HG03060 (cell line): ENCODE data around the gene ABCG1.

Source experiments
- ATAC-seq: cut with Tn5 transposase; IDR thresholded peaks from one replicate; pipeline ENCODE4 v1.9.1; 2021; ENCODE audit warnings: low read depth, moderate number of reproducible peaks; ENCODE audit not compliant: unreplicated experiment

The ABCG1 gene

DNA sequence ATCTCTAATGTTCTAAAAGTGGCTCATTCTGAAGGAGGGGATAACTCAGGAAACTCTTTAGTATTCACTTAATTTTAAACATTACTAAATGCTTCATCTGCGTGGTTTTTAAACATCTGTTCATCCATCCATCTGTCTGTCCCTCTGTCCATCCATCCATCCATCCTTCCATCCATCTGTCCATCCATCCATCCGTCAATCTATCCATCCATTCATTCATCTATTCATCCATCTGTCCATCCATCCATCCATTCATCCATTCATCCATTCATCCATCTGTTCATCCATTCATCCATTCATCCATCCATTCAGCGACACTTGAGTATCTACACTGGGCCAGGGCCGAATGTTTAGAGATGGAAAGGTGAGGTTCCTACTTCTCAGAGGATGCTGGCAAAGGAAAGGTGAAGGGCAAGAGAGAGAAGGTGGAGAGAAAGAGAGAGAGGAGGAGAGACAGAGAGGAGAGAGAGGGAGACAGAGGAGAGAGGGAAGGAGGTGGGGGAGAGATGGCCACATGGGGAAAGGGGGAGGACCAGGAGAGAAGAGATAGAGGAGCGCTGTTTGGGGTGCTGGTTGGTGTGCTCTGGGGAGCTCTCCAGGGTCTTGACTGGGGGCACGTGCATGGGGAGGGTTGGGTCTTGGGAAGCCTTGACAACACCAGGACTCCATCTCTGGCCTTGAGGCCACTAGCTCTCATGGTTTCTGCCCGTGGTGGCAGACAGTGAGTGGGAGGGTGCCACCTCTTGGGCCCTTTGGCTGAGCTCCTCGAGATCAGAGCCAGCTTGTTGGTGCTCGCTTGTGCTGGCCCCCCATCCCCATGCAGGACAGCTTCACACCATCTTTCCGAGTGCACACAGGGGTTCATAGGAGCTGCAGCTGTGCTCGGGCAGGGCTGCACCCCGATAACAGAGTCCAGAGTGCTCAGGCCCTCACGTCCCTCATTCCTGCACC is 45.6 kb downstream of the ABCG1 start:
- no peak for ATAC-seq

DNA sequence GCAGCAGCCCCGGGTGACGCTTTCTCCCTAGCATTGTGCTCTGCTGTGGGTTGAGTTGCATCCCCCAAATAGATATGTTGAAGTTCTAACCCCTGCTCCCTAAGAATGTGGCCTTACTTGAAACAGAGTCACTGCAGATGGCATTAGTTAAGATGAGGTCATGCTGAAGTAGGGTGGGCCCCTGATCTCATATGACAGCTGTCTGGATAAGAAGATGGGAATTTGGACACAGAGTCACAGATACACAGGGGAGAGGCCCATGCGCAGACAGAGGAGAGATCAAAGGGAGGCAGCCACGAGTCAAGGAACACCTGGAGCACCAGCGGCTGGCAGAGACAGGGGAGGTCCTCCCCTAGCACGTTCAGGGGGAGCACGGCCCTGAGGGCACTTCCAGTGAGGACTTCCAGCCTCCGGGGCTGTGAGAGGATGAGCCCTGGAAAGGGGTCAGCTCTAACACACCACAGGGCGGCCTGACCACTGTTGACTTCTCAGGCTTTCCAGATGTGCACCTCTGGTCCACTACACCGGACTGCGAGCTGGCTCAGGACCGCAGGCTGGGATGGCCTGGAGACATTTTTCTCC is 46.4 kb downstream of the ABCG1 start:
- ATAC-seq, result no peak

DNA sequence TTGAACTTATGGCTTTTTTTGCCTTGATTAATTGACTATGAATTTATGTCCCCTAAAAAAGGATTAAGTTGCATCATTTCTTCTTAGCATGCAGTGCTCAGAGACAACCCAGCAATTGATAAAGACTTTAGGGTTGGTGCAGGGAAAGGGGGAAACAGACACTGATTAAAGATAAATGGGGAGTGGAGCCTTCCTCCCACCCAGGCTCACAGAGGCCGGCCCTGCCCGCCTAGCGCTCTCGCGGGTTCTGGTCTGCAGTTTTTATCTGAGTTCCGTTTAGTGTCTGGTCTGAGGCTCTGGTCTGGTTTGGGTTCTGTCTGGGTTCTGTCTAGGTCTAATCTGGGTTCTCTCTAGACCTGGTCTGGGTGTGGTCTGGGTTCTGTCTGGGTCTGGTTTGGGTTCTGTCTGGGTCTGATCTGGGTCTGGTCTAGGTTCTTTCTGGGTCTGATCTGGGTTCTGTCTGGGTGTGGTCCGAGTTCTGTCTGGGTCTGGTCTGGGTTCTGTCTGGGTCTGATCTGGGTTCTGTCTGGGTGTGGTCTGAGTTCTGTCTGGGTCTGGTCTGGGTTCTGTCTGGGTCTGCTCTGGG is 48.1 kb downstream of the ABCG1 start:
- no peak for ATAC-seq

DNA sequence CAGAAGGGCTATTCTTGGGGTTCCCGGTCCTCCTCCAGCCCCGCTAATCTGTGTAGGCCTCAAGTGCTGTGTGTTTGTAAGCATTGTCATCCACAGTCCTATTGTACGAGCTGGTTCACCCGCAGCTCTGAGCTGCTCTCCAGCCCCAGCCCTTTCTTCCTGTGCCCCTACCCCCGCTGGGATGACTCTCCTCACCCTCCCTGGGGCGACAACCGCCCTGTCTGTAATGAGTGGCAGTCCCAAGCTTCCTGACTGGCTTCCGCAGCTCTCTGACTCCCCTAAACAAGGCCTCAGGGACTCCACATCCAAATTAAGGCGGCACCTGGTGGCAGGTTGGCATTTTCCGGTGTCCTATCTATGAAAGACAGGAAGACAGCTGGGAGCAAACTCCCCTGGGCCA is 50.4 kb downstream of the ABCG1 start:
- ATAC-seq, result no peak

DNA sequence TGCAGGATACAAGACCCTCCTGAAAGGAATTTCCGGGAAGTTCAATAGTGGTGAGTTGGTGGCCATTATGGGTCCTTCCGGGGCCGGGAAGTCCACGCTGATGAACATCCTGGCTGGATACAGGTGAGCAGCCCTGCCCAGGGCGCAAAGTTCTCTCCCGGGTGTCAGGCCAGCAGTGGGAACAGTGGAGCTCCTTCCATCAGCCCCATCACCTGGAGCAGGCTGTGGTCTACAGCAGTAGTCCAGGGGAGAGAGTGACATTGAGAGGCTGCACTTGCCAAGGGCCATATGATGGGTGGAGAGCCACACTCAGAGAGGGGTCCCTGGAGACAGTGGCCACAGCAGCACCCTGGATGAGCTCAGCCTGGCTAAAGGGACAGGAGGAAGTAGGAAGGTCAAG is 52.1 kb downstream of the ABCG1 start:
- no peak for ATAC-seq

DNA sequence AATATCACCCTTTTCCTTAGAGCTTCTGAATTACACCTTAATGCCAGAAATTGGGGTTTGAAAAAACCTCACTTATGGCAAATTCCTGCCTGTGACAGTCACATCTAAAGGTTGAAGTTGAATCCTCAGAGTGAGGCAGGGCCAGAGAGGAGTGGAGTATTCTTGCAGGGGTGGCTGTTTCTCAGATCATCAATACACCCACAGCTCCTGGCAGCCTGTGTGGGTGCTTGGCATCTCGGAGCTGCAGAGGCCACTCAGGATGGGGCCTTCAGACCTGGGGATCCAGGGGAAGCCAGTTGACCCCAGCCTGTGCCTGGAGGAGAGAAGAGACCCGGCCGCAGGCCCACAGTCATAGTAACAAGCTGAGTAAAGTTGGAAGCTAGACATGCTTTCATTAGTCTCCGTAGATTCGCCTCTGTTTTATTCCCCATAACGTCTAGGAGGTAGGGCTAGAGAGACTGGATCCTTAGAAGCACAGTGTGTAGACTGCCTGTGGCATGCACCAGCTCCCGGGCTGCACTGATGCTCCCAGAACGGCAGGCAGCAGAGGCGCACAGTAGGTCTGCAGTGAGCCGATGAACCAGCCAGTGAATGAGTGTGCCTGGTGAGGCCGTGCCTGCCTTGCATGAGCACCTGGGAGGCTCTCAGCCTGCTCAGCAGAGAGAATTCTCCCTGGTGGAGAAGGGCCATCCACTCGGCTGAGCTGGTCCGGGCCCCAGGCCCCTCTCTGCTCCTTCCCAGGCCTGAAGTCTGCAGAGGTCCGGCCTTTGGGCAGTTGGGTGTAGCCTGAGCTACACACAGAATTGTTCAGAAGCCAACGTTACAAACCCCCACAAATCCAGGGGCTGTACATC is 53.4 kb downstream of the ABCG1 start:
- no peak for ATAC-seq

DNA sequence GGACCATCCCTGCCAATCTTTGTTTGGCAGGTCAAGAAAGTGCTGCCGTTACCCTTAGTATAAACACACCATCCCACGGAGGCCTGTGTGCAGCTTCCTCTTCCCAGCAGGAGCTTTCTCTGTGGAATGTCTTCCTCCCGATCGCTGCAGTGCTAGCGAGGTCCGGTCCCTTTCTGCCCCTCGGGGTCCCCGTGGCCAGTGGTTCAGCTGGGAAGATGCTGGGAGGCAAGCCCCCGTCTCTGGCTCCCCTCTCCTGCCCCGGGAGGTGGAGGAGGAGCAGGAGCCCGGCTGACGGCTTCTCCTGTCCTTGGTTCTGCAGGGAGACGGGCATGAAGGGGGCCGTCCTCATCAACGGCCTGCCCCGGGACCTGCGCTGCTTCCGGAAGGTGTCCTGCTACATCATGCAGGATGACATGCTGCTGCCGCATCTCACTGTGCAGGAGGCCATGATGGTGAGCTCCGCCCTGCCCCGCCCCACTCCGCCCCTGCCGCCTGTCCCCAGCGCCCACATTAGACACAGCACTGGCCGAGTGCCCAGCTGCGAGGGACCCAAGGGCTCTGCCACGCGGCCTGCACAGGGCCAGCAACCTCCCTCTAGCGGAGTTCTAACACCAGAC is 54.2 kb downstream of the ABCG1 start:
- no peak for ATAC-seq

DNA sequence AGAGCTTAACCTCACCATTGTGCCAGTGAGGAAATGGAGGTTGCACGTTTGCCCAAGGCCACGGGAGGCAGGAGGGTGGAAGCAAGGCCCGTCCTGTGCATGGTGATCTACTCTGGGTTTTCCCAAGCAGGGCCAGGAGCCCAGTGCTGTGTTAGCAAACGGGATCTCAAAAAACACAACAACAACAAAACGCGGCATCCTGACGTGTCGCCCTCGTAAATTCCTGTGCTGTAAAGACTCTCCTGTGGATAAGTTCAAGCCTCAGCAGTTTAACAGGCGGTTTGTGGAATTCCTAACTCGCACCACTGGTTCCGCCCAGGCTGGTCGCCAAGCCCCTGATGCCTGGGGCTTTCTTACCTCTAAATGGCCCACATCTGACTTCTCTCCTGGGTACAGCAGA is 57.1 kb downstream of the ABCG1 start:
- ATAC-seq, result no peak

DNA sequence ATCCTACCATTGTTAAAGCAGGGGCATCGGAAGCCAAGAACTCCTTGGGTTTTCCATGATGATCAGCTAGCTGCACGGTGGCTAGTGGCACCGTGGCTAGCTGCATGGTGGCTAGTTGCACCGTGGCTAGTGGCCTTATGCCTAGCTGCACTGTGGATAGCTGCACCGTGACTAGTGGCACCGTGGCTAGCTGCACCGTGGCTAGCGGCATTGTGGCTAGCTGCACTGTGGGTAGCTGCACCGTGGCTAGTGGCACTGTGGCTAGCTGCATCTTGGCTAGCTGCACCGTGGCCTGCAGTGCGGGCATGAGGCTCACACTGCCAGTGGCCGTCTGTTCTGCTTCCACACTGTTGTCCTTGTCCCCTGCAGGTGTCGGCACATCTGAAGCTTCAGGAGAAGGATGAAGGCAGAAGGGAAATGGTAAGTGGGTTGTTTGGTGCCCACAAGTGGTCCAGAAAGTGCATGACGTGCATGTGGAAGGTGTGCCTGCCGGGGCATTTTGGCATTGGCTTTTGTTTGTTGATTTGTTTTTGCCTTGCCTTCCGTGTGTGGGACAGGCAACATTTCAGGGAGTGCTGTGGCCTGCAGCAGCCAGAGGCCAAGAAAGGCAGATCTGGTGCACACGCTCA is 57.7 kb downstream of the ABCG1 start:
- no peak for ATAC-seq

DNA sequence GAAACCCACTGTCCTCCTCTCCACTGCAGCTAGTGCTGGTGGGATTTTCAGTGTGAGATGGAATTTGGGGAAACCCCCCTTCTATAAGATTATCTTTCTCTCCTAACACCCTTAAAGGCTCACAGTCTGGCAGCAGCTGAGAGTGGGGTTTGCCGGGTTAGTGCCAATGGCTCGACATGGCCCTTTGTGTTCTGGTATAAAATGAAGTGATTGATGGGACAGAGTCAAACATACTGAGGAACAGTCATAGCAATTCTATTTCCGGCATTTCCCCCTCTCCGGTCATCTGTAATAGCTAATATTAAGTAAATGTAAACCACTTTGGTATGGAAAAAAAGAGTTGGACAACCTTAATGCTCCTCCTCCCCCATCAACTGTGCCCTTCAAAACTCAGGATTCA is 58.7 kb downstream of the ABCG1 start:
- ATAC-seq, result no peak

DNA sequence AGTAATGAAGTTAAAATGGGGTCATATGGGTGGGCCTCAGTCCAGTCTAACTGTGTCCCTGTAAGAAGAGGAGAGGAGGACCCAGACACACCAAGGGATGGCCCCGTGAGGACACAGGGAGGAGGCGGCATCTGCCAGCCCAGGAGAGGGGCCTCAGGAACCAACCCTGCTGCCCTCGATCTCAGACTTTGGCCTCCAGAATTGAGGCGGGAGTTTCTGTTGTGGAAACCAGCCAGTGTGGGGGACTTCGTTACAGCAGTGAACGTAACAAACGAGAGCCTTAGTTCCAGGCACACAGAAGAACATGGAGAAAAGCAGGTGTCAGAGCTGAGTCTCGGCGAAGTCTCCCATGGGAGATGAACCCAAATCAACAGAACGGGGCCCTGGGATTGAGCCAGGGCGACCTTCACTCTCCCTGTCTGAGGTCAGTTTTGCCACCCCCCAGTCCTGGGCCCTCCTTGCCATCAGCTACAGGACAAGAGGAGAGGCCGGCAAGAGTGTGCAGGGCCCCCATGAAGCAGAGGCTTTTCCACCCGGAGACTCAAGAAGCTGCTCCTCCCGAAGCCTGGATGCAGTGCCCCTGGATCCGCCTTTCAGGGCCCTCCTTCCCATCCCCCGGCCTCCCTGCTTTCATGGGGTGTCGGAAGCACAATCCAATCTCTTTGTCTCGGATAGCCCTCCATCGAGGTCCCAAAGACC is 59.7 kb downstream of the ABCG1 start:
- no peak for ATAC-seq

DNA sequence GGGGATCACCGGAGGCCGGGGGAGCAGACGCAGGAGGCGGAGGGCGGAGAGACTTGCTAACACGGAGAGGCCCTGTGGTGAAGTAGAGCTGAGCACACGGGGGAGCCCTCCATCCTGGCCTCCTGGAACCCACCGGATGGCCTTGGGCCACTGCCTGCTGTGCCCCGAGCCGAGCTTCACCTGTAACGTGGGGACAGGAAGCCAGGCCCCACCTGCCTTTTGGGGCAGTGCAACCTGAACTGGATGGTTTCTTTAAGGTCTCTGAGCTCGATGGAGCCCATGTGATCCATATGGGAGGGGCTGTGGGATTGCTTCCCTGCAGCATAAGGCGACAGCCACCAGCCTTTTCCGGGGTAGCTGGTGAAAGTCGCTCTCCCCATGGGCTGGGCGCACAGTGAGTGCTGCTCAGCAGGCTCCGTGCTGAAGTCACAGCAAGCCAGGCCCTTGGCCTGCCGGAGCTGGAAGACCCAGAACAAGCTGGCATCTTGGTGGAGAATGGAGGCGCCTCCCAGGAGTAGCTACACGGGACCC is 60.5 kb downstream of the ABCG1 start:
- no peak for ATAC-seq

DNA sequence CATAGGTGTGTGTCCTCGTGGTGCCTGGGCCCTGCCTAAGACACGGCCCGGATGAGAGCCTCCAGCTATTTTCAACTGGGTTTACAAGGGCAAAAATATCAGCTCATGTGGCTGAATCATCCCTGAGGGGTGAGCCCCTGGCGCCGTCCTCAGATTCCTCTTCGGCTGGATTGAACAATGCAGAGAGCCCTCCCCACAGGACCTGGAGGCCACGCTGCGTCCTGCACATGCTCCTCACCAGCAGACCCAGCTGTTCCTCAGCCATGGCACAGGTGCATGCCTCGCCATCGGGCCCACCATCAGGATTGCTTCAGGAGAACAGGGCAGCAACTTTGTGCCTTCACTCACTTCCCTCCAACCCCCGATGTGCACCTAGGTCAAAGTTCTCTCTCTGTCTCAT is 60.9 kb downstream of the ABCG1 start:
- ATAC-seq, result no peak

DNA sequence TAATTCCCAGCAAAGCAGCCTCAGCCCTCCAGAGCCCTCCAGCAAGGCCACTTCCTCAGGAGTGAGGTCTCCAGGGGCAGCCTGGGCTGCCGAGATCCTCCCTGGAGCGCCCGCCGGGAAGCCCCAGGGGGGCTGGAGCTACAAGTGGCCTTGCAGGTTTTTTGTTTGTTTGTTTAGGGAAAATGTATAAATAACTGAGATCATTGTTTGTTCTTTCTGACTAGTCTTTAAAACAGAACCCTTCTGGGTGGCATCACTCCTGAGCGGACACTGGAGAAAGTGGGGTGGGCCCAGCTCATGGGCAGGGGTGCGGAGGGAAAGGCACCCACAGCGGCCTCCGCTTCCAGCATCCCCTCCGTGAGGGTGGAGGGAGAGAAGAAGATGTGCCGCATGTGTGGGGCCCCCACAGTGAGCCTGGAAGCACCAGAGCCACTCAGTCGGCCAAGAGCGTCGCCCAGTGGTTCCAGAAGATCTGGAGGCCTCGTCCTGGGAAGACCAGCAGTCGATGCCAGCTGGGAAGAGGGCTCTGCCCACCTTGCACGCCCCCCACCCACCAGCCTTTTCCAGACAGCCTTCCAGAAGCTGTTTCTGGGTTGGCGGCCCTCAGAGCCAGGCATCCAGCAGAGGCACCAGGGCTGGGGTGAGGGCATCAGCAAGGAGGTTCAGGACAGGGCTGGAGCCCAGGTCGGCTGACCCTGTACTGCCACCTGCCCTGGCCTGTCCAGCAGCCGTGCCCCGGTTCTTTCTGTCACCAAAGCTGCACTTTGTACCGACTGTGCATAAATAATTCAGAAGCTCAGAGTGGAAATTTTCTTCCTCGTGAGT is 61.6 kb downstream of the ABCG1 start:
- no peak for ATAC-seq

DNA sequence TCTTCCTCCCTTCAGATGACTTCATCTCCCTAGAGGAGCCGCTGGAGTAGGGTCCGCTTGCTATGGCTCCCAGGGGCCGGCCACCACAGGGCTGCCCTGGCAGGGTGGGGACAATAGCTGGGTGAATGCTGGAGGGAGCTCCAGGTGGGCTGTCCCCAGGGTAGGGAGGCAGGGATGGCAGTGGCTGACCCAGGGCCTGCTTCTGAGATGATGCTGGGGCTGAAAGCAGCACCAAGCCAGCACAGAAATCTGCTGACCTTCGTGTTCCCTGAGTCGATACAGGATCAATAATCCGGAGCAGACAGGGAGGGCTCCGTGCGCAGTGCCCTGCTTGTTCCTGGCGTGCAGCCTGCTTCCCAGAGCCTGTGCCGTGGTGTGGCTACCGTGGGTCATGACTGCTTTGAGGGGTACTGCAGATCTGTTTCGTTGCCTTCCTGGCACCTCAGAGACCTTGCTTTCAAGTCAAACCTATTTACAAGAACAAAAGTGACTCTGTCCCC is 62.3 kb downstream of the ABCG1 start:
- no peak for ATAC-seq

DNA sequence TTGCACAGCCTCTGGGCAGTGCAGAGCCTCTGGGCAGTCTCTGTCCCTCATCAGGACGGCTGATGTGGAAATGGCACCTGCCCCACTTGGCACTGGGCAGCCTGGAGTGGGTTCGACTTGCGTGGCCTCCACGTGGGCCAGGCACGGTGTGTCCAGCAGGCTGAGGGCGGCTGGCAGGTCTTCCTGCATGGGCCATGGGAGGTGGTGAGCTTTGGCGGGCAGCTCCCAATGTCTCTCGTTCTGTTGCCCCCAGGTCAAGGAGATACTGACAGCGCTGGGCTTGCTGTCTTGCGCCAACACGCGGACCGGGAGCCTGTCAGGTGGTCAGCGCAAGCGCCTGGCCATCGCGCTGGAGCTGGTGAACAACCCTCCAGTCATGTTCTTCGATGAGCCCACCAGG is 63.1 kb downstream of the ABCG1 start:
- ATAC-seq, result no peak

DNA sequence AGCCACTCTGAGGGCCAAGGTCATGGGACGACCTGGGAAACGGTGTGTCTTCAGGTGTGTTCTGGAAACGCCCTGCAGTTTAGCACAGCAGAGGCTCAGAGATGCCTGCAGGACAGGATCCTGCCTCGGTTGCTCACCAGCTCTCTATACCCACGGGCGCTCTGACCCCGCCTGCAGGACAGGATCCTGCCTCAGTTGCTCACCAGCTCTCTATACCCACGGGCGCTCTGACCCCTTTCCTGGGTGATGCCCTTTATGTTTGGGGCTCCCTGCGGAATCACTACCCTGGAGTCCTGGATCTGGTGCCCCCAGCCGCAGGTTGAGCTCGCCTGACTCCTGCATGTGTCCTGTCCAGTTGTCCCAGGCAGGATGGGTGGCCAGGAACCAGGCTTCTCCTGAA is 63.8 kb downstream of the ABCG1 start:
- ATAC-seq, result no peak

DNA sequence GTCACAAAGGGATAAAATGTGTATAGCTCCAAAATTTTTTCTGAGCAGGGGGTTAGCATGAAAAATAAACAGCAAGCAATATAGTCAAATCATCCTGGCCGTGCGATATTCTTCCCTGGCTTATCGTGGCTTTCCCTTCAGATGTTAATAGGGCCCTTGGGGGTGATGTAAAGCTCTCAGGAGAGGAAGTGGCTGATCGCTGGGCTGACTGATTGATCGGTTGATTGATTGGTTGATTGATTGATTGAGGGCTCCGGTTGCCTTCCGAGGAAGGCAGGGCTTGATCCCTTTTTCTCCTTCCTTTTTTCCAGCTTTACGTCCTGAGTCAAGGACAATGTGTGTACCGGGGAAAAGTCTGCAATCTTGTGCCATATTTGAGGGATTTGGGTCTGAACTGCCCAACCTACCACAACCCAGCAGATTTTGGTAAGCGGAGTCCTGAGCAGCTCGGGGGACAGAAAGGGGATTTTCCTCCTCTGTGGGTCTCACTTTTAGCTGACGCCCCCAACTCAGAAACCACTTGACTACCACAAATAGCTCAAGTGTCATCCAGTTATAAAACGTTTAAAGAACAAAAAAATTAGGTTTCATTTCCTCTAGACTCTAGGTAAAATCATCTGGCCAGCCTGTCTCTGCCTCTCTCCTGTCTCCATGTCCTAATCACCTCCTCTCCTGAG is 66.8 kb downstream of the ABCG1 start:
- ATAC-seq, result no peak
